Measurements from ENCODE around the gene DIAPH2.

DNA sequence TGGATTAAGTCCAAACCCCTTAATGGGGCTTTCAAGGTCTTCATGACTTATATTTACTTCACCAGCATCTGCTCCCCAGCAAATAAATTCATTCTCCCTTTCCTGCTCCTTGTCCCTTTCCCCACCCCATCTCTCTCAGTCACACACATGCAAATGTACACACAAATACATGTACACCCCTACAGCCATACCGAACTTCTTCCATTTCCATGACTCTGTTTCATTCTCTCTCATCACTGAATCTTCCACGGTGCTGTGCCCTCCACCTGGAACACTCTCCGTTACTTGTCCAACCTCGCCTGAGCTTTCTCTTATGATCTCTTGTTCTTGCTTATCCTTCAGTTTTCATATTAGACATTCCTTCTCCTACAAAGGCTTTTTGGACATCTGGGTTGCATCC, 177.0 kb downstream of the DIAPH2 start:
- TF ChIP-seq, protein P1, sequence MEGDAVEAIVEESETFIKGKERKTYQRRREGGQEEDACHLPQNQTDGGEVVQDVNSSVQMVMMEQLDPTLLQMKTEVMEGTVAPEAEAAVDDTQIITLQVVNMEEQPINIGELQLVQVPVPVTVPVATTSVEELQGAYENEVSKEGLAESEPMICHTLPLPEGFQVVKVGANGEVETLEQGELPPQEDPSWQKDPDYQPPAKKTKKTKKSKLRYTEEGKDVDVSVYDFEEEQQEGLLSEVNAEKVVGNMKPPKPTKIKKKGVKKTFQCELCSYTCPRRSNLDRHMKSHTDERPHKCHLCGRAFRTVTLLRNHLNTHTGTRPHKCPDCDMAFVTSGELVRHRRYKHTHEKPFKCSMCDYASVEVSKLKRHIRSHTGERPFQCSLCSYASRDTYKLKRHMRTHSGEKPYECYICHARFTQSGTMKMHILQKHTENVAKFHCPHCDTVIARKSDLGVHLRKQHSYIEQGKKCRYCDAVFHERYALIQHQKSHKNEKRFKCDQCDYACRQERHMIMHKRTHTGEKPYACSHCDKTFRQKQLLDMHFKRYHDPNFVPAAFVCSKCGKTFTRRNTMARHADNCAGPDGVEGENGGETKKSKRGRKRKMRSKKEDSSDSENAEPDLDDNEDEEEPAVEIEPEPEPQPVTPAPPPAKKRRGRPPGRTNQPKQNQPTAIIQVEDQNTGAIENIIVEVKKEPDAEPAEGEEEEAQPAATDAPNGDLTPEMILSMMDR (IDR thresholded peaks at IDR 0.05): no peak
- no peak for TF ChIP-seq POLR2A (IDR thresholded peaks at IDR 0.05)

All from esophagus squamous epithelium (tissue), 4 donors.